ENCODE results near the gene SLC24A1. TPM values are rescaled to one million over a fixed set of nuclear protein-coding genes. Genes with fewer than 3 reads are reported as not detected.
"Not testable (repeated sequence)": the region's sequence is repeated elsewhere in the genome, so short reads cannot be mapped to it uniquely, and the experiment has no call there.

The SLC24A1 gene
- total and polyA plus RNA-seq, 3 experiments from 2014 or later: 3.8 to 4.3 (median 4.2) TPM

- Histone ChIP-seq H3K27ac (ENCODE audit: low read depth, low read length) (peak within 1 kb of the TSS; percentile 91), H3K4me1 (ENCODE audit: insufficient read depth, low read length) (peaks cover 26% of the 10 kb centered on the region), H3K36me3 (ENCODE audit: insufficient read depth, low read length) (no peaks in the 10 kb centered on the region), H3K27me3 (ENCODE audit: insufficient read depth, low read length, poor library complexity, severe bottlenecking) (no peaks in the 10 kb centered on the region), H3K9me3 (ENCODE audit: low read length) (no peaks in the 10 kb centered on the region), H3K4me3 (ENCODE audit: low read length) (peak within 1 kb of the TSS; percentile 89)
- ChIA-PET CTCF (interaction anchor here (1.0 to 1.7 kb wide), 9 partner anchors 19 to 258 kb away, joined by 3 to 9 read pairs (median 4); partner anchors contain the start of genes HACD3 and RAB11A), POLR2A (interaction anchor here (1.0 to 1.5 kb wide), 4 partner anchors 81 to 258 kb away, joined by 4 to 14 read pairs (median 6); partner anchors contain the start of genes HACD3 and RAB11A)
- no peaks in the 10 kb centered on the region for H3K9me3 Mint-ChIP-seq
- peak; percentile 83 to 90 (median 88) for DNase-seq
- peaks cover 0 to 2% of the 10 kb centered on the region in 2 donors for H3K27me3 Mint-ChIP-seq
- peak within 1 kb of the TSS; percentile 93 to 98 (median 95) for H3K4me3 Mint-ChIP-seq
- peak within 1 kb of the TSS; percentile 97 to 99 (median 98) for H3K27ac Mint-ChIP-seq
- peaks cover 0 to 20% (median 3%) of the 10 kb centered on the region in 3 donors for H3K36me3 Mint-ChIP-seq
- H3K4me1 Mint-ChIP-seq: peaks cover 35 to 64% (median 53%) of the 10 kb centered on the region in 3 donors
Measured at GRCh38 chr15:65610871-65611718, 10.6 kb upstream of the SLC24A1 start, which contains the start of gene INTS14. TSS of gene INTS14 (minus strand) at chr15:65611131. CDS start at chr15:65607380, 3,751 bp downstream.

- H3K27ac ChIP-seq (ENCODE audit: low read depth, low read length): peak overlapping the region; percentile 91
- H3K36me3 ChIP-seq (ENCODE audit: insufficient read depth, low read length): no peaks in the 10 kb centered on the region
- Mint-ChIP-seq H3K36me3 (peaks cover 0 to 15% (median 2%) of the 10 kb centered on the region in 3 donors), H3K4me1 (peaks cover 34 to 60% (median 52%) of the 10 kb centered on the region in 3 donors), H3K27me3 (peaks cover 0 to 2% of the 10 kb centered on the region in 2 donors), H3K4me3 (peak overlapping the region; percentile 93 to 98 (median 95)), H3K9me3 (no peaks in the 10 kb centered on the region), H3K27ac (peak overlapping the region; percentile 97 to 99 (median 98))
- H3K4me3 ChIP-seq (ENCODE audit: low read length): peak overlapping the region; percentile 89
- ChIA-PET CTCF (interaction anchor here (1.5 to 1.6 kb wide), 2 partner anchors 115 to 167 kb away, joined by 3 to 4 read pairs; no protein-coding TSS in a partner anchor), POLR2A (interaction anchor here (0.5 to 1.5 kb wide), 2 partner anchors 235 to 257 kb away, joined by 3 to 14 read pairs; partner anchors contain the start of gene RAB11A)
- no peaks in the 10 kb centered on the region for H3K9me3 ChIP-seq (ENCODE audit: low read length)
- no peaks in the 10 kb centered on the region for H3K27me3 ChIP-seq (ENCODE audit: insufficient read depth, low read length, poor library complexity, severe bottlenecking)
- peak in 1 of 5 donors; percentile 7 for DNase-seq
- H3K4me1 ChIP-seq (ENCODE audit: insufficient read depth, low read length): peaks cover 26% of the 10 kb centered on the region
Measured at GRCh38 chr15:65611888-65612615, 9.7 kb upstream of the SLC24A1 start.

- Mint-ChIP-seq H3K27me3 (peaks cover 0 to 2% of the 10 kb centered on the region in 2 donors), H3K27ac (peak overlapping the region; percentile 97 to 99 (median 98)), H3K36me3 (peaks cover 0 to 11% (median 0%) of the 10 kb centered on the region in 3 donors), H3K4me1 (peaks cover 32 to 55% (median 46%) of the 10 kb centered on the region in 3 donors), H3K9me3 (no peaks in the 10 kb centered on the region), H3K4me3 (peak overlapping the region in 6 of 7 donors; percentile 93 to 98 (median 95))
- Histone ChIP-seq H3K36me3 (ENCODE audit: insufficient read depth, low read length) (no peaks in the 10 kb centered on the region), H3K4me3 (ENCODE audit: low read length) (no peak overlapping the region), H3K27ac (ENCODE audit: low read depth, low read length) (peak overlapping the region; percentile 91), H3K27me3 (ENCODE audit: insufficient read depth, low read length, poor library complexity, severe bottlenecking) (no peaks in the 10 kb centered on the region), H3K4me1 (ENCODE audit: insufficient read depth, low read length) (peaks cover 26% of the 10 kb centered on the region), H3K9me3 (ENCODE audit: low read length) (no peaks in the 10 kb centered on the region)
- POLR2A ChIA-PET: no interaction called here
- DNase-seq: no peak
- CTCF ChIA-PET: no interaction called here
Measured at GRCh38 chr15:65612616-65612946, 9.2 kb upstream of the SLC24A1 start.

GRCh38 chr15:65612949-65613744, 8.6 kb upstream of the SLC24A1 start:
- H3K4me3 Mint-ChIP-seq: peak overlapping the region in 2 of 7 donors; percentile 95 to 98
- H3K4me1 Mint-ChIP-seq: peaks cover 32 to 50% (median 41%) of the 10 kb centered on the region in 3 donors
- Histone ChIP-seq H3K36me3 (ENCODE audit: insufficient read depth, low read length) (no peaks in the 10 kb centered on the region), H3K9me3 (ENCODE audit: low read length) (no peaks in the 10 kb centered on the region), H3K27ac (ENCODE audit: low read depth, low read length) (no peak overlapping the region), H3K4me3 (ENCODE audit: low read length) (no peak overlapping the region), H3K27me3 (ENCODE audit: insufficient read depth, low read length, poor library complexity, severe bottlenecking) (no peaks in the 10 kb centered on the region), H3K4me1 (ENCODE audit: insufficient read depth, low read length) (peaks cover 26% of the 10 kb centered on the region)
- H3K36me3 Mint-ChIP-seq: peaks cover 0 to 11% (median 0%) of the 10 kb centered on the region in 3 donors
- no peaks in the 10 kb centered on the region for H3K9me3 Mint-ChIP-seq
- H3K27ac Mint-ChIP-seq: peak overlapping the region in 7 of 8 donors; percentile 10 to 99 (median 57)
- CTCF ChIA-PET: no interaction called here
- POLR2A ChIA-PET: no interaction called here
- DNase-seq: no peak
- peaks cover 0 to 2% of the 10 kb centered on the region in 2 donors for H3K27me3 Mint-ChIP-seq

- H3K27me3 Mint-ChIP-seq; H3K9me3 Mint-ChIP-seq; H3K27ac ChIP-seq (ENCODE audit: low read depth, low read length); H3K4me3 ChIP-seq (ENCODE audit: low read length); H3K36me3 ChIP-seq (ENCODE audit: insufficient read depth, low read length); H3K27ac Mint-ChIP-seq; CTCF ChIA-PET; H3K27me3 ChIP-seq (ENCODE audit: insufficient read depth, low read length, poor library complexity, severe bottlenecking); H3K9me3 ChIP-seq (ENCODE audit: low read length); POLR2A ChIA-PET; H3K36me3 Mint-ChIP-seq; H3K4me3 Mint-ChIP-seq; DNase-seq: not testable (repeated sequence)
- H3K4me1 Mint-ChIP-seq: peaks cover 18 to 28% (median 21%) of the 10 kb centered on the region in 3 donors
- peaks cover 13% of the 10 kb centered on the region for H3K4me1 ChIP-seq (ENCODE audit: insufficient read depth, low read length)
Measured at GRCh38 chr15:65615887-65616286, 5.9 kb upstream of the SLC24A1 start.

- Mint-ChIP-seq H3K27me3 (no peaks in the 10 kb centered on the region), H3K36me3 (peaks cover 0 to 5% (median 0%) of the 10 kb centered on the region in 3 donors), H3K4me3 (no peak overlapping the region), H3K27ac (no peak overlapping the region), H3K4me1 (peaks cover 0 to 4% (median 3%) of the 10 kb centered on the region in 3 donors), H3K9me3 (no peaks in the 10 kb centered on the region)
- Histone ChIP-seq H3K36me3 (ENCODE audit: insufficient read depth, low read length) (no peaks in the 10 kb centered on the region), H3K27ac (ENCODE audit: low read depth, low read length) (no peak overlapping the region), H3K9me3 (ENCODE audit: low read length) (no peaks in the 10 kb centered on the region), H3K27me3 (ENCODE audit: insufficient read depth, low read length, poor library complexity, severe bottlenecking) (no peaks in the 10 kb centered on the region), H3K4me3 (ENCODE audit: low read length) (no peak overlapping the region), H3K4me1 (ENCODE audit: insufficient read depth, low read length) (no peaks in the 10 kb centered on the region)
- ChIA-PET CTCF (no interaction called here), POLR2A (no interaction called here)
- DNase-seq: no peak
Measured at GRCh38 chr15:65618560-65619109, 3.1 kb upstream of the SLC24A1 start.

- ChIA-PET POLR2A (interaction anchor here (0.7 kb wide), 1 partner anchor 130 kb away, joined by 3 read pairs; no protein-coding TSS in a partner anchor), CTCF (no interaction called here)
- Mint-ChIP-seq H3K4me3 (no peak overlapping the region), H3K27me3 (no peaks in the 10 kb centered on the region), H3K4me1 (no peaks in the 10 kb centered on the region), H3K27ac (peak overlapping the region in 2 of 8 donors; percentile 43 to 75), H3K36me3 (peaks cover 5 to 11% (median 7%) of the 10 kb centered on the region in 3 donors), H3K9me3 (no peaks in the 10 kb centered on the region)
- Histone ChIP-seq H3K27me3 (ENCODE audit: insufficient read depth, low read length, poor library complexity, severe bottlenecking) (no peaks in the 10 kb centered on the region), H3K36me3 (ENCODE audit: insufficient read depth, low read length) (no peaks in the 10 kb centered on the region), H3K9me3 (ENCODE audit: low read length) (no peaks in the 10 kb centered on the region), H3K27ac (ENCODE audit: low read depth, low read length) (no peak overlapping the region), H3K4me3 (ENCODE audit: low read length) (no peak overlapping the region), H3K4me1 (ENCODE audit: insufficient read depth, low read length) (no peaks in the 10 kb centered on the region)
- DNase-seq: no peak
Measured at GRCh38 chr15:65619626-65620290, 2.0 kb upstream of the SLC24A1 start.
